Measurements from ENCODE around the gene CGB1. TPM values are rescaled to one million over a fixed set of nuclear protein-coding genes. Genes with fewer than 3 reads are reported as not detected.

CGB1 gene
- total RNA-seq, 1 experiment from 2014 or later: not detected

DNA sequence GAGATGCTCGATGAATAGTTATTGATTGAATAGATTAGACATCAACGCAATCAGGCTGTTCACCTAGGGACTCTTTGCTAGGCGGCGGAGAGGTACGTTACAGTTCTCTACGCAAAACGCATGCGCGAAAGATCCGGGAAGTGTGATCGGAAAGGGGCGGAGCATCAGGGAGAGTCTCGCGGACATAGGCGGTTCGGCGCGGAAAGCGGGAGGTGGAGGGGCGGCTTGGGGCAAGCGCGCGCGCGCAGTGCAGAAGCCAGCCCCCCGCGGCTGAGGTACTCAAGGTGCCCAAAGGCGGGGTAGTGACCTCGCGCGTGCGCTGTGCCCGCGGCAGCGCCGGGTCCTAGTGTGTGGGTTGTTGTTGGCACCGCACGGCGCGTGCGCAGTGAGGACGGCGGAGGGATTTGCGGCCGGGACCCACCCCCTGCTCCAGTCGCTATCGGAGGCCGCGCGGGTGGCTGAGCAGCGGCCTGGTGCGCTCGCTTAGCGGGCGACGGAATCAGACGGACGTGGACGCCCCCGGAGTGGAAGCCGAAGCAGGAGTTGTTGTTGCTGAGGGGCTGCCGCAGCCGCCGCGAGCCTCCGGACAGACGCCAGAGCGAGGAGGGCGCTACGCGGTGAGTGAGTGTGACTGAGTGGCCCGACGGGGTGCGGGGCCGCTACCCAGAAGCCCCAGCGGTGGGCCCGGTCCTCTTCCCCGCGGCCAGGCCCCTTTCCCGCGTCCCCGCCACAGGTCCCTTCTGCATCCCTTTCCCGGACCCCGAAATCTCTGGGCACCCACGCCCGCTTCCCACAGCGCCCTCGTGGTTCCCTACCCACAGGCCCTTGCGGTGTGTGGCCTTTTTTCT lies 48.5 kb upstream of the CGB1 start, which contains the start of gene SNRNP70:
SNRNP70 (plus strand) TSS at position 432 of the 848 bp plus-strand sequence. CDS start 964 bp downstream, outside the sequence.
- 0 out of 2 replicates have a peak, but pooled peaks cover 7% of the 10 kb centered on the region for H3K4me1 ChIP-seq
- intact Hi-C loops (cut with micrococcal nuclease; ENCODE audit: unreplicated experiment): loop anchor here (1.0 to 2.0 kb wide), 3 partner anchors 12 to 34 kb away; partner anchors contain the start of genes C19orf73, NTF4 and PPFIA3
- POLR2A ChIA-PET: no interaction called here
- H3K9me3 ChIP-seq: no peaks in the 10 kb centered on the region
- peak within 1 kb of the TSS; percentile 78 for H3K27ac Mint-ChIP-seq (ENCODE audit: unreplicated experiment)
- DNase-seq: peak; percentile 100
- CTCF ChIA-PET: no interaction called here
- no peak for TF ChIP-seq CTCF (IDR thresholded peaks at IDR 0.05; ENCODE audit: insufficient read depth in 1 of 2, low read depth in 1 of 2, low read length in 1 of 2, severe bottlenecking in 1 of 2, unreplicated experiment in 1 of 2)
- H3K9me3 Mint-ChIP-seq (ENCODE audit: unreplicated experiment): no peaks in the 10 kb centered on the region
- peaks cover 17% of the 10 kb centered on the region for H3K4me1 Mint-ChIP-seq (ENCODE audit: low read depth, unreplicated experiment)
- peak within 1 kb of the TSS; percentile 92 for H3K4me3 Mint-ChIP-seq (ENCODE audit: unreplicated experiment)
- H3K36me3 ChIP-seq (ENCODE audit: control insufficient read depth, insufficient read depth, low read length): no peaks in the 10 kb centered on the region
- no TSS peak for BruUV-seq (replicated peaks)
- no peaks in the 10 kb centered on the region for H3K27me3 Mint-ChIP-seq (ENCODE audit: insufficient read depth, unreplicated experiment)
- peak within 1 kb of the TSS; percentile 71 for H3K4me3 ChIP-seq (ENCODE audit: low read depth, low read length)
- H3K27me3 ChIP-seq (replicated peaks; ENCODE audit: control insufficient read depth, insufficient read depth, low read length): no peaks in the 10 kb centered on the region
- peaks cover 54% of the 10 kb centered on the region for H3K36me3 Mint-ChIP-seq (ENCODE audit: insufficient read depth, unreplicated experiment)

DNA sequence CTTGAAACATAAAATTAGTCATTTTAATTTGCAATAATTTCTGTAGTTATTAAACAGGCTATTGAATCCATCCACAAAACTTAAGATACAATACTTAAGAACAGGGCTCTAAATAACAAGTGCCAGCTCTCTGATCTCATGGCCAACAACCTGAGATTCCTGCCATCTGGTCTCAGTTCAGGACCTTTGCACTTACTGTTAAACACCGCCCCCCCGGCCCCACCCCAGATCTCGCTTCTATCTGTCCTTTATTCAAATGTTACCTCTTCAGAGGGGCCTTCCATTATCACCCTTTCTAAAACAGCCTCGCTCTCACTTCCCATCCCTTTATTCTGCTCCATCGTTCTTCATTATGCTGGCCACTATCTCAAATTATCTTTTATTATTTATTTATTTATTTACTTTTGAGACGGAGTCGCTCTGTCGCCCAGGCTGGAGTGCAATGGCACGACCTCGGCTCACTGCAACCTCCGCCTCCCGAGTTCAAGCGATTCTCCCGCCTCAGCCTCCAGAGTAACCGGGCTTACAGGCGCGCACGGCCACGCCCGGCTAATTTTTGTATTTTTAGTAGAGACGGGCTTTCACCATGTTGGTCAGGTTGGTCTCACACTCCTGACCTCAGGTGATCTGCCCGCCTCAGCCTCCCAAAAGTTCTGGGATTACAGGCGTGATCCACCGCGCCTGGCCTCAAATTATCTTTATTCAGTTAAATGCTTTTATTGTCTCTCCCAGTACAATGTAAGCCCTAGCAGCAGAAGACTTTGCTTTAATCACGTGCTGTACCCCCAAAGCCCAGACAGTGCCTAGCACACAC lies 47.7 kb upstream of the CGB1 start:
- no peak for TF ChIP-seq CTCF (IDR thresholded peaks at IDR 0.05; ENCODE audit: insufficient read depth in 1 of 2, low read depth in 1 of 2, low read length in 1 of 2, severe bottlenecking in 1 of 2, unreplicated experiment in 1 of 2)
- CTCF ChIA-PET: interaction anchor here (0.6 kb wide), 1 partner anchor 306 kb away, joined by 3 read pairs; no protein-coding TSS in a partner anchor
- 0 out of 2 replicates have a peak, but pooled peaks cover 7% of the 10 kb centered on the region for H3K4me1 ChIP-seq

DNA sequence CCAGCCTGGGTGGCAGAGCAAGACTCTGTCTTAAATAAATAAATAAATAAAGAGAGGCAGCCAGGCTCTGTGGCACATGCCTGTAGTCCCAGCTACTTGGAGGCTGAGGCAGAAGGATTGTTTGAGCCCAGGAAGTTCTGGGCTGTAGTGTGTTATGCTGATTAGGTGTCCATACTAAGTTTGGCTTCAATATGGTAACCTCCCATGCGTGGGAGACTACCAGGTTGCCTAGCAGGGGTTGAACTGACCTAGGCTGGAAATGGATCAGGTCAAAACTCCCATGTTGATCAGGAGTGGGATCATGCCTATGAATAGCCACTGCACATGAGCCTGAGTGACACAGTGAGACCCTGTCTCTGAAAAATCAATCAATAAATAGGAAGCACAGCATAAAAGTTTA lies 44.6 kb upstream of the CGB1 start:
- Mint-ChIP-seq H3K36me3 (ENCODE audit: insufficient read depth, unreplicated experiment) (peaks cover 18% of the 10 kb centered on the region), H3K4me3 (ENCODE audit: unreplicated experiment) (no peak overlapping the region), H3K4me1 (ENCODE audit: low read depth, unreplicated experiment) (peaks cover 10% of the 10 kb centered on the region), H3K27me3 (ENCODE audit: insufficient read depth, unreplicated experiment) (no peaks in the 10 kb centered on the region), H3K27ac (ENCODE audit: unreplicated experiment) (no peak overlapping the region), H3K9me3 (ENCODE audit: unreplicated experiment) (no peaks in the 10 kb centered on the region)
- no peaks in the 10 kb centered on the region for H3K9me3 ChIP-seq
- H3K4me1 ChIP-seq: 0 out of 2 replicates have a peak, but pooled peaks cover 5% of the 10 kb centered on the region
- POLR2A ChIA-PET: no interaction called here
- intact Hi-C loops (cut with micrococcal nuclease; ENCODE audit: unreplicated experiment): no loop called here
- no peaks in the 10 kb centered on the region for H3K36me3 ChIP-seq (ENCODE audit: control insufficient read depth, insufficient read depth, low read length)
- no peak for DNase-seq
- H3K4me3 ChIP-seq (ENCODE audit: low read depth, low read length): no peak overlapping the region
- BruUV-seq (replicated peaks): no TSS peak
- TF ChIP-seq CTCF (IDR thresholded peaks at IDR 0.05; ENCODE audit: insufficient read depth in 1 of 2, low read depth in 1 of 2, low read length in 1 of 2, severe bottlenecking in 1 of 2, unreplicated experiment in 1 of 2): no peak
- CTCF ChIA-PET: no interaction called here
- H3K27me3 ChIP-seq (replicated peaks; ENCODE audit: control insufficient read depth, insufficient read depth, low read length): no peaks in the 10 kb centered on the region

More for the DNA sequence above, 47.7 kb upstream of the CGB1 start:
- intact Hi-C loops (cut with micrococcal nuclease; ENCODE audit: unreplicated experiment): loop anchor here (1.0 to 2.0 kb wide), 3 partner anchors 13 to 35 kb away; partner anchors contain the start of genes C19orf73, NTF4 and PPFIA3
- Mint-ChIP-seq H3K9me3 (ENCODE audit: unreplicated experiment) (no peaks in the 10 kb centered on the region), H3K4me1 (ENCODE audit: low read depth, unreplicated experiment) (peaks cover 17% of the 10 kb centered on the region), H3K4me3 (ENCODE audit: unreplicated experiment) (peak overlapping the region; percentile 92), H3K27me3 (ENCODE audit: insufficient read depth, unreplicated experiment) (no peaks in the 10 kb centered on the region), H3K36me3 (ENCODE audit: insufficient read depth, unreplicated experiment) (peaks cover 46% of the 10 kb centered on the region), H3K27ac (ENCODE audit: unreplicated experiment) (peak overlapping the region; percentile 78)
- BruUV-seq (replicated peaks): no TSS peak
- Histone ChIP-seq H3K4me3 (ENCODE audit: low read depth, low read length) (peak overlapping the region; percentile 71), H3K36me3 (ENCODE audit: control insufficient read depth, insufficient read depth, low read length) (no peaks in the 10 kb centered on the region), H3K9me3 (no peaks in the 10 kb centered on the region), H3K27me3 (replicated peaks; ENCODE audit: control insufficient read depth, insufficient read depth, low read length) (no peaks in the 10 kb centered on the region)
- DNase-seq: peak; percentile 42 to 50
- POLR2A ChIA-PET: no interaction called here

Measured in Caco-2 (cell line).